SK-N-MC (cell line): ENCODE data around the gene CCL21.

ENCODE experiments used
- EZH2 ChIP-seq: fragments of 200-600 bp; sonication (generic); IDR thresholded peaks from one replicate; pipeline ENCODE4 v1.6.1; 2017; ENCODE audit warnings: antibody characterized with exemption
- FOXP2 ChIP-seq: optimal IDR thresholded peaks from 2 replicates; pipeline ENCODE3; 2011; ENCODE audit warnings: mild to moderate bottlenecking, moderate library complexity; ENCODE audit not compliant: insufficient read depth; ENCODE audit errors: extremely low read length, control extremely low read depth
- POLR2AphosphoS5 ChIP-seq: IDR thresholded peaks from 2 replicates; pipeline ENCODE4 v1.6.1; 2012; ENCODE audit warnings: mild to moderate bottlenecking, low read depth, low read length, borderline replicate concordance

DNA sequence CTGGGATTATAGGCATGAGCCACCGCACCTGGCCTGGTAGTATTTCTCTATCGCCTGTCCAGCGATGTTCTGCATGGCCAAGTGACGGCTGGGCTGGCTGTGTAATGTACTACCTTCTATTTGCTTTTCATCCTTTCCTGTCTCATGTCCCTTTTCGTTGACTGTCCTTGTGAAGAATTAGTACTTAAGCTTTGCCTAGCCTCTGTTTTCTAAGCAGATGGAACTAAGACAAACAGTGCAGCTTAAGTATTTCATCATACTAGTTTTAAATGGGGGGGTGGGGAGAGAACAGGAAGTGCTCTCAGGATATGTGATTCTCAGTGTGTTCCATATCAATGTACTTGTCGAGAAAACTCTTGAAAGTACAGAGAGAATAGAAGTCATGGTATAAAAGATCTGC lies 31.7 kb upstream of the CCL21 start:
- TF ChIP-seq POLR2AphosphoS5 (no peak), EZH2 (no peak), FOXP2 (no peak)
